8988T (cell line): ENCODE data around the gene HERC3.
A peak's percentile ranks its signal among the peaks of the same experiment; 100 is the strongest.

Source experiments
- DNase-seq: peaks from one replicate; pipeline ENCODE4 v3.0.0; 2011

The HERC3 gene

GRCh38 chr4:88661739-88662138 is 69.5 kb downstream of the HERC3 start:
- DNase-seq: no peak

- no peak for DNase-seq
Observed at GRCh38 chr4:88672987-88673386, 80.7 kb downstream of the HERC3 start.

- no peak for DNase-seq
Observed at GRCh38 chr4:88673886-88674285, 81.6 kb downstream of the HERC3 start.

- no peak for DNase-seq
Observed at GRCh38 chr4:88674565-88674964, 82.3 kb downstream of the HERC3 start.

GRCh38 chr4:88674979-88675378 is 82.7 kb downstream of the HERC3 start:
- DNase-seq: no peak

- no peak for DNase-seq
Observed at GRCh38 chr4:88675543-88675942, 83.3 kb downstream of the HERC3 start.

GRCh38 chr4:88681209-88681608 is 88.9 kb downstream of the HERC3 start:
- no peak for DNase-seq

- no peak for DNase-seq
Observed at GRCh38 chr4:88690355-88690754, 98.1 kb downstream of the HERC3 start.

- no peak for DNase-seq
Observed at GRCh38 chr4:88693792-88694191, 101.5 kb downstream of the HERC3 start.

GRCh38 chr4:88696630-88697029 is 104.3 kb downstream of the HERC3 start:
- no peak for DNase-seq

GRCh38 chr4:88697141-88697540 is 104.9 kb downstream of the HERC3 start:
- no peak for DNase-seq

- DNase-seq: peak; percentile 23
Observed at GRCh38 chr4:88697588-88698329, 105.5 kb downstream of the HERC3 start, which contains the start of gene NAP1L5. Gene NAP1L5 (minus strand): TSS chr4:88697829. CDS start chr4:88697754, 75 bp downstream.

GRCh38 chr4:88698519-88698918 is 106.2 kb downstream of the HERC3 start:
- no peak for DNase-seq

GRCh38 chr4:88702782-88703181 is 110.5 kb downstream of the HERC3 start:
- DNase-seq: no peak

GRCh38 chr4:88705223-88705622 is 112.9 kb downstream of the HERC3 start:
- DNase-seq: no peak

- DNase-seq: no peak
Observed at GRCh38 chr4:88705805-88706492, 113.7 kb downstream of the HERC3 start.

GRCh38 chr4:88706574-88706973 is 114.3 kb downstream of the HERC3 start:
- DNase-seq: no peak

- no peak for DNase-seq
Observed at GRCh38 chr4:88709989-88710388, 117.7 kb downstream of the HERC3 start.

GRCh38 chr4:88713782-88714181 is 121.5 kb downstream of the HERC3 start:
- DNase-seq: no peak

- no peak for DNase-seq
Observed at GRCh38 chr4:88718098-88718497, 125.8 kb downstream of the HERC3 start.

GRCh38 chr4:88719381-88719780 is 127.1 kb downstream of the HERC3 start:
- no peak for DNase-seq

- no peak for DNase-seq
Observed at GRCh38 chr4:88720451-88721428, 128.5 kb downstream of the HERC3 start.

- no peak for DNase-seq
Observed at GRCh38 chr4:88722276-88722780, 130.0 kb downstream of the HERC3 start.
